Measurements from ENCODE around the gene RYR1.
"Not testable (repeated sequence)": the region's sequence is repeated elsewhere in the genome, so short reads cannot be mapped to it uniquely, and the experiment has no call there.

RYR1 gene

GRCh38 chr19:38545596-38545995 is 112.1 kb downstream of the RYR1 start:
- no peak for DNase-seq (ENCODE audit: low read depth)
- TF ChIP-seq CTCF (conservative IDR thresholded peaks at IDR 0.05; ENCODE audit: low read depth, low read length) = no peak

GRCh38 chr19:38547421-38547820 is 113.9 kb downstream of the RYR1 start:
- no peak for TF ChIP-seq CTCF (conservative IDR thresholded peaks at IDR 0.05; ENCODE audit: low read depth, low read length)
- DNase-seq (ENCODE audit: low read depth) = no peak
- H3K4me3 ChIP-seq (ENCODE audit: low read length) = no peak overlapping the region

More at GRCh38 chr19:38545596-38545995, 112.1 kb downstream of the RYR1 start:
- no peak overlapping the region for H3K4me3 ChIP-seq (ENCODE audit: low read length)

GRCh38 chr19:38549061-38549460 is 115.6 kb downstream of the RYR1 start:
- no peak for TF ChIP-seq CTCF (conservative IDR thresholded peaks at IDR 0.05; ENCODE audit: low read depth, low read length)
- no peak for DNase-seq (ENCODE audit: low read depth)
- no peak overlapping the region for H3K4me3 ChIP-seq (ENCODE audit: low read length)

- TF ChIP-seq CTCF (conservative IDR thresholded peaks at IDR 0.05; ENCODE audit: low read depth, low read length) = no peak
- H3K4me3 ChIP-seq (ENCODE audit: low read length) = no peak overlapping the region
- no peak for DNase-seq (ENCODE audit: low read depth)
These were observed 116.5 kb downstream of the RYR1 start for GRCh38 chr19:38549942-38550341.

- TF ChIP-seq CTCF (conservative IDR thresholded peaks at IDR 0.05; ENCODE audit: low read depth, low read length) = no peak
- no peak overlapping the region for H3K4me3 ChIP-seq (ENCODE audit: low read length)
- no peak for DNase-seq (ENCODE audit: low read depth)
These were observed 116.9 kb downstream of the RYR1 start for GRCh38 chr19:38550376-38550775.

GRCh38 chr19:38551450-38551813 is 117.9 kb downstream of the RYR1 start:
- DNase-seq (ENCODE audit: low read depth) = no peak

GRCh38 chr19:38553239-38553638 is 119.7 kb downstream of the RYR1 start:
- not testable (repeated sequence) for DNase-seq (ENCODE audit: low read depth); H3K4me3 ChIP-seq (ENCODE audit: low read length)

More at GRCh38 chr19:38551450-38551813, 117.9 kb downstream of the RYR1 start:
- no peak for TF ChIP-seq CTCF (conservative IDR thresholded peaks at IDR 0.05; ENCODE audit: low read depth, low read length)
- H3K4me3 ChIP-seq (ENCODE audit: low read length) = no peak overlapping the region

GRCh38 chr19:38554676-38555141 is 121.2 kb downstream of the RYR1 start:
- H3K4me3 ChIP-seq (ENCODE audit: low read length) = no peak overlapping the region
- TF ChIP-seq CTCF (conservative IDR thresholded peaks at IDR 0.05; ENCODE audit: low read depth, low read length) = no peak
- DNase-seq (ENCODE audit: low read depth) = no peak
